ENCODE data around the gene PCDH11X.
"Not testable (repeated sequence)": the region's sequence is repeated elsewhere in the genome, so short reads cannot be mapped to it uniquely, and the experiment has no call there.

GRCh38 chrX:91770619-91771488 lies 8.3 kb upstream of the PCDH11X start:
- not testable (repeated sequence) for TF ChIP-seq CTCF, POLR2AphosphoS5 (IDR thresholded peaks at IDR 0.05)

Measured in breast epithelium (tissue), 3 donors.